ENCODE data around the gene LYRM1. TPM values are rescaled to one million over a fixed set of nuclear protein-coding genes. Genes with fewer than 3 reads are reported as not detected.
"Not testable (repeated sequence)": the region's sequence is repeated elsewhere in the genome, so short reads cannot be mapped to it uniquely, and the experiment has no call there.

LYRM1 gene
- total and polyA plus RNA-seq, 2 donors (not counting 1 experiment from before 2014, with no cell fraction given), result 54.9 to 131 TPM

- no peak overlapping the region for H3K9ac ChIP-seq (ENCODE audit: insufficient read depth, low read length)
- H3K27ac ChIP-seq (ENCODE audit: insufficient read depth, low read length), result no peak overlapping the region
- H3K79me2 ChIP-seq (ENCODE audit: control insufficient read depth, insufficient read depth, low read length), result no peaks in the 10 kb centered on the region
- no peaks in the 10 kb centered on the region for H3K4me1 ChIP-seq (ENCODE audit: control insufficient read depth, extremely low read depth, insufficient read depth, low read length)
- H3K27me3 ChIP-seq (ENCODE audit: control insufficient read depth, insufficient read depth, low read length), result no peaks in the 10 kb centered on the region
- H3K9me3 ChIP-seq (ENCODE audit: control insufficient read depth, insufficient read depth, low read depth, low read length), result no peaks in the 10 kb centered on the region
- H3K4me3 ChIP-seq (replicated peaks in 1 of 4; ENCODE audit: control extremely low read depth in 1 of 4, insufficient read depth in 1 of 4, low read depth in 3 of 4, low read length in 4 of 4), result no peak overlapping the region
- no peak overlapping the region for H2AFZ ChIP-seq (ENCODE audit: low read length)
- no peak overlapping the region for H3K4me2 ChIP-seq (ENCODE audit: extremely low read depth, insufficient read depth, low read length)
- H3K36me3 ChIP-seq (ENCODE audit: control insufficient read depth, insufficient read depth, low read length), result no peaks in the 10 kb centered on the region
- DNase-seq (ENCODE audit: low read depth in 2 of 2), result no peak
- TF ChIP-seq EZH2 (IDR thresholded peaks at IDR 0.05; ENCODE audit: low read length, missing control alignments), result no peak
- TF ChIP-seq, protein P1, sequence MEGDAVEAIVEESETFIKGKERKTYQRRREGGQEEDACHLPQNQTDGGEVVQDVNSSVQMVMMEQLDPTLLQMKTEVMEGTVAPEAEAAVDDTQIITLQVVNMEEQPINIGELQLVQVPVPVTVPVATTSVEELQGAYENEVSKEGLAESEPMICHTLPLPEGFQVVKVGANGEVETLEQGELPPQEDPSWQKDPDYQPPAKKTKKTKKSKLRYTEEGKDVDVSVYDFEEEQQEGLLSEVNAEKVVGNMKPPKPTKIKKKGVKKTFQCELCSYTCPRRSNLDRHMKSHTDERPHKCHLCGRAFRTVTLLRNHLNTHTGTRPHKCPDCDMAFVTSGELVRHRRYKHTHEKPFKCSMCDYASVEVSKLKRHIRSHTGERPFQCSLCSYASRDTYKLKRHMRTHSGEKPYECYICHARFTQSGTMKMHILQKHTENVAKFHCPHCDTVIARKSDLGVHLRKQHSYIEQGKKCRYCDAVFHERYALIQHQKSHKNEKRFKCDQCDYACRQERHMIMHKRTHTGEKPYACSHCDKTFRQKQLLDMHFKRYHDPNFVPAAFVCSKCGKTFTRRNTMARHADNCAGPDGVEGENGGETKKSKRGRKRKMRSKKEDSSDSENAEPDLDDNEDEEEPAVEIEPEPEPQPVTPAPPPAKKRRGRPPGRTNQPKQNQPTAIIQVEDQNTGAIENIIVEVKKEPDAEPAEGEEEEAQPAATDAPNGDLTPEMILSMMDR (conservative IDR thresholded peaks at IDR 0.05 in 1 of 2, IDR thresholded peaks at IDR 0.05 in 1 of 2; ENCODE audit: low read depth in 1 of 2, low read length in 2 of 2), result no peak
- no peaks in the 10 kb centered on the region for H4K20me1 ChIP-seq (ENCODE audit: control insufficient read depth, extremely low read depth, insufficient read depth, low read length)
Measured at GRCh38 chr16:20941636-20941926, 41.0 kb downstream of the LYRM1 start.

- H2AFZ ChIP-seq (ENCODE audit: low read length), result no peak overlapping the region
Measured at GRCh38 chr16:20942256-20942655, 41.7 kb downstream of the LYRM1 start.

DNA sequence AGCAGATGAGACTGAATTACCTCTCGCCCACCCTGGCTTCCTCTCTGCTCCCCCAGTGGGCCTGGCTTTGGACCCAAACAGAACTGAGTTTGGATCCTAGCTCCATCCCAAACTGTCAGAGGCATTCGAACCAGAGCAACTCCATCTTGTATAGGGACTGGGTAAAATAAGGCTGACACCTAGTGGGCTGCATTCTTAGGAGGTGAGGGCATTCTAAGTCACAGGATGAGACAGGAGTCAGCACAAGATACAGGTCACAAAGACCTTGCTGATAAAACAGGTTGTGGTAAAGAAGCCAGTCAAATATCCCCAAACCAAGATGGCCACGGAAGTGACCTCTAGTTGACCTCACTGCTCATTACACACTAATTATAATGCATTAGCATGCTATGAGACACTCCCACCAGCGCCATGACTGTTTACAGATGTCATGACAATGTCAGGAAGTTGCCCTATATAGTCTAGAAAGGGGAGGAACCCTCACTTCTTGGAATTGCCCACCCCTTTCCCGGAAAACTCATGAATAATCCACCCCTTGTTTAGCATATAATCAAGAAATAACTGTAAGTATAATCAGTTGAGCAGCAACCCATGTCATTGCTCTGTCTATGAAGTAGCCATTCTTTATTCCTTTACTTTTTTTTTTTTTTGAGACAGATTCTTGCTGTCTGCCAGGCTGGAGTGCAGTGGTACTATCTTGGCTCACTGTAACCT is 44.4 kb downstream of the LYRM1 start:
- DNase-seq (ENCODE audit: low read depth in 2 of 2), result peak; percentile 19 to 65
- no peaks in the 10 kb centered on the region for H3K79me2 ChIP-seq (ENCODE audit: control insufficient read depth, insufficient read depth, low read length)
- no peaks in the 10 kb centered on the region for H3K9me3 ChIP-seq (ENCODE audit: control insufficient read depth, insufficient read depth, low read depth, low read length)
- H3K36me3 ChIP-seq (ENCODE audit: control insufficient read depth, insufficient read depth, low read length), result no peaks in the 10 kb centered on the region
- no peaks in the 10 kb centered on the region for H4K20me1 ChIP-seq (ENCODE audit: control insufficient read depth, extremely low read depth, insufficient read depth, low read length)
- no peak overlapping the region for H3K4me3 ChIP-seq (replicated peaks in 1 of 4; ENCODE audit: control extremely low read depth in 1 of 4, insufficient read depth in 1 of 4, low read depth in 3 of 4, low read length in 4 of 4)
- H3K27me3 ChIP-seq (ENCODE audit: control insufficient read depth, insufficient read depth, low read length), result no peaks in the 10 kb centered on the region
- no peak overlapping the region for H3K4me2 ChIP-seq (ENCODE audit: extremely low read depth, insufficient read depth, low read length)
- no peaks in the 10 kb centered on the region for H3K4me1 ChIP-seq (ENCODE audit: control insufficient read depth, extremely low read depth, insufficient read depth, low read length)
- no peak for TF ChIP-seq EZH2 (IDR thresholded peaks at IDR 0.05; ENCODE audit: low read length, missing control alignments)
- TF ChIP-seq, protein P1 (conservative IDR thresholded peaks at IDR 0.05 in 1 of 2, IDR thresholded peaks at IDR 0.05 in 1 of 2; ENCODE audit: low read depth in 1 of 2, low read length in 2 of 2), result no peak
- H2AFZ ChIP-seq (ENCODE audit: low read length), result no peak overlapping the region
- no peak overlapping the region for H3K27ac ChIP-seq (ENCODE audit: insufficient read depth, low read length)
- H3K9ac ChIP-seq (ENCODE audit: insufficient read depth, low read length), result no peak overlapping the region

More at GRCh38 chr16:20942256-20942655, 41.7 kb downstream of the LYRM1 start:
- no peaks in the 10 kb centered on the region for H3K79me2 ChIP-seq (ENCODE audit: control insufficient read depth, insufficient read depth, low read length)
- H4K20me1 ChIP-seq (ENCODE audit: control insufficient read depth, extremely low read depth, insufficient read depth, low read length), result no peaks in the 10 kb centered on the region
- H3K4me3 ChIP-seq (replicated peaks in 1 of 4; ENCODE audit: control extremely low read depth in 1 of 4, insufficient read depth in 1 of 4, low read depth in 3 of 4, low read length in 4 of 4), result no peak overlapping the region
- no peak overlapping the region for H3K9ac ChIP-seq (ENCODE audit: insufficient read depth, low read length)
- no peak overlapping the region for H3K27ac ChIP-seq (ENCODE audit: insufficient read depth, low read length)
- no peaks in the 10 kb centered on the region for H3K9me3 ChIP-seq (ENCODE audit: control insufficient read depth, insufficient read depth, low read depth, low read length)
- no peaks in the 10 kb centered on the region for H3K4me1 ChIP-seq (ENCODE audit: control insufficient read depth, extremely low read depth, insufficient read depth, low read length)
- no peak for DNase-seq (ENCODE audit: low read depth in 2 of 2)
- no peaks in the 10 kb centered on the region for H3K27me3 ChIP-seq (ENCODE audit: control insufficient read depth, insufficient read depth, low read length)
- no peaks in the 10 kb centered on the region for H3K36me3 ChIP-seq (ENCODE audit: control insufficient read depth, insufficient read depth, low read length)
- no peak overlapping the region for H3K4me2 ChIP-seq (ENCODE audit: extremely low read depth, insufficient read depth, low read length)
- TF ChIP-seq, protein P1 (conservative IDR thresholded peaks at IDR 0.05 in 1 of 2, IDR thresholded peaks at IDR 0.05 in 1 of 2; ENCODE audit: low read depth in 1 of 2, low read length in 2 of 2), result no peak
- no peak for TF ChIP-seq EZH2 (IDR thresholded peaks at IDR 0.05; ENCODE audit: low read length, missing control alignments)

GRCh38 chr16:20945575-20945875 is 45.0 kb downstream of the LYRM1 start:
- not testable (repeated sequence) for H3K27ac ChIP-seq (ENCODE audit: insufficient read depth, low read length); H3K4me1 ChIP-seq (ENCODE audit: control insufficient read depth, extremely low read depth, insufficient read depth, low read length); H3K27me3 ChIP-seq (ENCODE audit: control insufficient read depth, insufficient read depth, low read length); H3K4me3 ChIP-seq (replicated peaks in 1 of 4; ENCODE audit: control extremely low read depth in 1 of 4, insufficient read depth in 1 of 4, low read depth in 3 of 4, low read length in 4 of 4); H2AFZ ChIP-seq (ENCODE audit: low read length); H3K36me3 ChIP-seq (ENCODE audit: control insufficient read depth, insufficient read depth, low read length); H3K9ac ChIP-seq (ENCODE audit: insufficient read depth, low read length); H3K9me3 ChIP-seq (ENCODE audit: control insufficient read depth, insufficient read depth, low read depth, low read length); H3K4me2 ChIP-seq (ENCODE audit: extremely low read depth, insufficient read depth, low read length); DNase-seq (ENCODE audit: low read depth in 2 of 2); H4K20me1 ChIP-seq (ENCODE audit: control insufficient read depth, extremely low read depth, insufficient read depth, low read length); H3K79me2 ChIP-seq (ENCODE audit: control insufficient read depth, insufficient read depth, low read length)
